Measurements from ENCODE around the gene RNF207. TPM values are rescaled to one million over a fixed set of nuclear protein-coding genes. Genes with fewer than 3 reads are reported as not detected.

The RNF207 gene
- total and polyA plus RNA-seq, 2 of the 8 experiments (the other 6 are each of a cell fraction or from before 2014, with no cell fraction given): 3.9 to 5.4 TPM

GRCh38 chr1:6179564-6180175 is 26.2 kb upstream of the RNF207 start:
- peaks cover 15% of the 10 kb centered on the region; the same call in 1 of the 2 replicates for H3K23me2 ChIP-seq (ENCODE audit: low read depth, low read length)
- no peak overlapping the region for H2AFZ ChIP-seq (ENCODE audit: low read length)
- H2BK5ac ChIP-seq (ENCODE audit: low read depth, low read length): no peak overlapping the region
- peaks cover 3 to 8% (median 6%) of the 10 kb centered on the region in 4 experiments for H3K4me1 ChIP-seq (replicated peaks in 1 of 4; ENCODE audit: control insufficient read depth in 3 of 4, insufficient read depth in 4 of 4, low read length in 3 of 4)
- no peak overlapping the region for H2BK15ac ChIP-seq (ENCODE audit: low read length)
- no peaks in the 10 kb centered on the region for H3K79me2 ChIP-seq (ENCODE audit: control insufficient read depth in 1 of 2, insufficient read depth in 2 of 2, low read length in 2 of 2)
- H3K36me3 ChIP-seq (ENCODE audit: control insufficient read depth in 2 of 4, insufficient read depth in 4 of 4, low read length in 3 of 4): 0 out of 8 replicates have a peak, but pooled peaks cover 0 to under 1% (median 0%) of the 10 kb centered on the region in 4 experiments
- no peak overlapping the region for H3K14ac ChIP-seq (ENCODE audit: insufficient read length)
- H4K91ac ChIP-seq (replicated peaks; ENCODE audit: insufficient read length, low read length): no peak overlapping the region
- peaks cover 19 to 61% (median 46%) of the 10 kb centered on the region in 4 experiments for H3K27me3 ChIP-seq (replicated peaks in 1 of 4; ENCODE audit: control insufficient read depth in 3 of 4, extremely low read depth in 1 of 4, insufficient read depth in 3 of 4, low read length in 3 of 4)
- ChIA-PET POLR2A (ENCODE audit: partially characterized antibody) (no interaction called here), CTCF (ENCODE audit: partially characterized antibody) (interaction anchor here (1.0 kb wide), 1 partner anchor 59 kb away, joined by 3 read pairs; no protein-coding TSS in a partner anchor)
- FAIRE-seq (no peak), DNase-seq (ENCODE audit: low read depth in 1 of 2, low spot score in 2 of 2) (no peak)
- H4K5ac ChIP-seq (ENCODE audit: insufficient read length, low read depth, low read length): no peak overlapping the region
- no peak overlapping the region for H2BK20ac ChIP-seq (ENCODE audit: low read length)
- no peak for TF ChIP-seq JUN (IDR thresholded peaks at IDR 0.05; ENCODE audit: low read depth, low read length)
- TF ChIP-seq KDM4A (IDR thresholded peaks at IDR 0.05; ENCODE audit: low read depth, low read length, severe bottlenecking): peak; percentile 14
- TF ChIP-seq GABPA (IDR thresholded peaks at IDR 0.05; ENCODE audit: borderline replicate concordance, insufficient read depth, low read length): peak; percentile 17; the same call in 1 of the 2 replicates
- peak overlapping the region; percentile 42 to 80 for H3K4me2 ChIP-seq (ENCODE audit: insufficient read depth in 1 of 2, low read depth in 2 of 2, low read length in 2 of 2)
- H3K4me3 ChIP-seq (ENCODE audit: extremely low read depth in 1 of 4, insufficient read depth in 2 of 4, low read depth in 3 of 4, low read length in 4 of 4): peak overlapping the region; percentile 39 to 55 (median 41); a peak in 7 of 8 replicates
- H3K9me3 ChIP-seq (ENCODE audit: insufficient read depth in 2 of 2, low read depth in 1 of 2, low read length in 1 of 2): no peaks in the 10 kb centered on the region
- H3K27ac ChIP-seq (ENCODE audit: low read depth, low read length): no peak overlapping the region
- H3K18ac ChIP-seq (ENCODE audit: extremely low read depth, low read length): no peak overlapping the region
- no peak overlapping the region for H2BK120ac ChIP-seq (replicated peaks; ENCODE audit: low read depth, low read length)
- H3K9ac ChIP-seq (replicated peaks in 1 of 4; ENCODE audit: extremely low read depth in 1 of 4, low read depth in 3 of 4, low read length in 3 of 4): no peak overlapping the region
- no peaks in the 10 kb centered on the region; the same call in 1 of the 2 replicates for H3K79me1 ChIP-seq (ENCODE audit: low read depth, low read length)
- WGBS, 2 experiments (ENCODE audit: extremely low coverage in 1 of 2, insufficient coverage in 1 of 2, insufficient read length in 1 of 2, insufficient replicate concordance in 2 of 2, low coverage in 1 of 2, low lambda C conversion rate in 2 of 2, missing lambda C conversion rate in 1 of 2): 3% methylated on average over 32 of the region's 92 CpGs; no CpG with 5 or more reads in 1 of the 2 experiments
- H3K56ac ChIP-seq (replicated peaks; ENCODE audit: insufficient read length, low read depth, low read length): no peak overlapping the region
- H2AK5ac ChIP-seq (ENCODE audit: low read depth, low read length): no peak overlapping the region
- no peak overlapping the region for H3K4ac ChIP-seq (replicated peaks; ENCODE audit: insufficient read length, low read depth, low read length)
- H4K8ac ChIP-seq (ENCODE audit: extremely low read depth, insufficient read depth, low read length): peak overlapping the region; percentile 57; the same call in 1 of the 2 replicates
- H2BK12ac ChIP-seq (ENCODE audit: low read depth, low read length): no peak overlapping the region
- H4K20me1 ChIP-seq (replicated peaks in 1 of 2; ENCODE audit: control insufficient read depth in 1 of 2, insufficient read depth in 2 of 2, low read length in 2 of 2): peaks cover 3 to 23% of the 10 kb centered on the region in 2 experiments
- no peak overlapping the region for H3K23ac ChIP-seq (ENCODE audit: insufficient read length)
